A549 treated with CpdA at 1 μM for 4 hours (cell line): ENCODE results near the gene NALCN. TPM values are rescaled to one million over a fixed set of nuclear protein-coding genes. Genes with fewer than 3 reads are reported as not detected.

Experiments used
- total RNA-seq: library from RNA; stranded (reverse); fragments of 200-300 nt; extraction: Qiagen RNA extraction; gene quantifications from 5 replicates; pipeline ENCODE4 v1.2.3, GENCODE V29; 2022; ENCODE audit warnings: low read depth

NALCN gene
- 3.4 to 5.0 TPM (median 4.4 TPM) in 5 replicates for total RNA-seq

DNA sequence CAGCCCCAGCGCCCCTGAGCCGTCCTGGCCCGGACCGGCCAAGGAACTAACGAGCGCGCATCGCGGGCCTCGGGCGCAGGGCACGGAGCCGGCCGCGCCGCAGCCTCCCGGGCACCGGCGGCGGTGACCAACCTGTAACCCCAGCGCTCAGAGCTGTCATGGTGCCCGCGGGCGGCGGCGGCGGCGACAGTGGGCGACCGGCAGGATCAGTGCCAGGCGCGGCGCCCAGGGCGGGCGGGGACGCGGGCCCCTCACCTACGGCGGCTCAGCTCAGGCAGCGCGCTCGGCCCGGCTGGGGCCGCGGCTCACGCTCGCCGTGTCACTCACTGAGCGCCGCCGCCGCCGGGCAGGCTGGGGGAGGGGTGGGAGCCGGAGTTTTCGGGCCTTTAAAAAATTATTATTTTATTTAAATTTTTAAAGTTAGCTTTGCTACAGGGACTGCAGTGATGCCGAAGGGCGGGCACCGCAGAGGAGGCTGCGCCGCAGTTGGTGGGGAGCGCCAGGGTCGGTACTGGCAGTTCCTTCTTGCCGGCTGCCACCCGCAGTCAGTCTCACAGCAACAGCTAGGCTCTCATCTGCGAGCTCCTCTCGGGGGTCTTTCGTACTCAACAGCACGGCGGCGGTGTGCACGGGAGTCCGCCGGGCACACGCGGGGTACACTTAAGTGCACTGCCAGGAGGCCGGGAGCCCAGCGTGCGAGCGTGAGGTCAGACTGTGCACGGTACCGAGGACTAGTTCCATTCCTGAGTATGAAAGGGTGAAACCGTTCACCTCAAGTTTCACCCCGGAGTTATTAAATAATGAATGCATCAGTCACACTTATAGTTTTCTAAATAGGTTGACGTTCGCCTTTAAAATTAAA is at the start of gene NALCN:
Gene NALCN (minus strand): TSS at position 328 of the 862 bp plus-strand sequence. CDS start 17,382 bp downstream, outside the sequence.

DNA sequence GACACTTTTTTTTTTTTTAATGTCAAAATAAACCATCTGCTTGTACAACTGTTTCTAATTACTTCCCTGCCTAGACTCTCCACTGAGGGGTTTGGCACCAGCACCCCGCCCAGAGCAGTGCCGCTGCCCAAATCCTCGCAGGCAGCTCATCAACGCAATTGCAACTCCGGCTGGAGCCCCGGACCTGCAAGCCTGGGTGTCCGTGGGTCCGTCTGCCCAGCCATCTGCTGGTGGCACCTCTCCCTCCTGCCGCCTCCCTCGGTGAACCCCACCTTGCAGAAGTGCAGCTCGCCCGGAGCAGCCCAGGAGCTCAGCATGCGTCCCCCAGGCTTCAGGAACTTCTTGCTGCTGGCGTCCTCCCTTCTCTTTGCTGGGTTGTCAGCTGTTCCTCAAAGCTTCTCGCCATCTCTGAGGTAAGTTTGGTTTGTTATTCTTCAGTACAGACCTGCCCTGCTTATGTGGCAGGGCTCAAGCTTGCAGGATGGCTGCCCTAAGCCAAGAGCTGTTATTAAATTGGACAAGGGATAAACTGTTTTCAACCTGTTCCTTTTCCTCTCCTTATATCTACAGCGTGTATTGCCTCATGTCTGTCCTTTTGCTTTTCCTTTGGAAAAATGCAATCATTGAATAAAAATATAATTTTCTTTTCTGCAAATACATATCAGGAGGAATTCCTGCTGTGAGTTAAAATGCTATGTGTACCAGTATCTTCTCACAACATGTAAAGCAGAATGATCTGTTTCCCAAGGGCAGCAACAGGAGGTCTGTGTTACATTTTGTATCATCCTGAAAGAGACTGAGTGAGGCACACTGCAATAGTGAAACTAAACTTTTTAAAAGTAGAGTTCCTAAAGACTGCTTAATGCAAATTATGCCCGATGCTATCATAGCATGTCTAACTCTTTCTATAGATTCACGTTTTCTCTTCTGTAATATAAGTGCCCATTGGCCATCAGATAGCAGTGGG is 36.5 kb upstream of the NALCN start, which contains the start of gene ITGBL1:
Gene ITGBL1 (plus strand): TSS at position 157 of the 967 bp plus-strand sequence. CDS start 159 bp downstream, at position 316.

Other genes starting within 250 kb of the NALCN start
- gene ITGBL1, start 36.2 kb upstream of the NALCN start, total RNA-seq: 1.5 to 1.7 TPM (median 1.6 TPM) in 5 replicates